Prostate gland (tissue), 2 donors: Measurements from ENCODE around the gene CREB3L2. TPM values are rescaled to one million over a fixed set of nuclear protein-coding genes. Genes with fewer than 3 reads are reported as not detected.

Source experiments
- DNase-seq: peaks from one replicate; pipeline ENCODE4 v3.0.0-alpha.2; 2019; ENCODE audit warnings: low spot score
- H3K27ac ChIP-seq, 2 donors: fragments of 200-600 bp; sonication (generic); 2 replicates each; pipeline ENCODE4 v1.5.1; 2017 to 2019
- H3K27me3 ChIP-seq: fragments of 200-600 bp; sonication (generic); replicated peaks from 2 replicates; pipeline ENCODE4 v1.5.1; 2019; ENCODE audit not compliant: insufficient read depth
- H3K36me3 ChIP-seq, 2 donors: fragments of 200-600 bp; sonication (generic); 1 replicate in 1 of 2; 2 replicates in 1 of 2; pipeline versions ENCODE4 v1.5.1 to v1.8.1; 2017 to 2019
- H3K4me1 ChIP-seq: fragments of 200-600 bp; sonication (generic); replicated peaks from 2 replicates; pipeline ENCODE4 v1.5.1; 2019
- H3K4me3 ChIP-seq, 2 donors: fragments of 200-600 bp; sonication (generic); 2 replicates each; pipeline ENCODE4 v1.5.1; 2017 to 2019
- H3K9me3 ChIP-seq: fragments of 200-600 bp; sonication (generic); 2 replicates; pipeline ENCODE4 v1.5.1; 2017
- CTCF ChIP-seq, 4 experiments: fragments of 200-600 bp in 2 of 4; fragments of 450-650 bp in 2 of 4; sonication (generic) in 2 of 4; IDR thresholded peaks; 1 replicate in 3 of 4; 2 replicates in 1 of 4; pipeline ENCODE4 v1.5.1; 2016 to 2019; ENCODE audit warnings: antibody characterized with exemption in 4 of 4, mild to moderate bottlenecking in 2 of 4, moderate library complexity in 2 of 4
- POLR2A ChIP-seq: fragments of 450-650 bp; IDR thresholded peaks from one replicate; pipeline ENCODE4 v1.6.1; 2016; ENCODE audit warnings: antibody characterized with exemption, mild to moderate bottlenecking
- POLR2AphosphoS5 ChIP-seq: sonication (generic); formaldehyde crosslinking; IDR thresholded peaks from one replicate; pipeline ENCODE4 v1.6.1; 2017; ENCODE audit warnings: antibody characterized with exemption
- WGBS: methylation state at CpG from one replicate; pipeline ENCODE4 v1.1.5; 2018; 5-methylcytosine and 5-hydroxymethylcytosine counted together
- intact Hi-C: fragments of 100-400 bp; cut with DNase I; formaldehyde crosslinking; loops from one replicate; pipeline ENCODE4 v1.14.2; 2022
- total RNA-seq, 2 donors: library from RNA; depleted of rRNA; stranded (reverse); fragments of >200 nt; gene quantifications; one replicate each; pipeline ENCODE4 v1.1.0, GENCODE V29; 2016

The CREB3L2 gene
- total RNA-seq, 2 donors from 2014 or later, result 34.1 to 42.0 TPM

GRCh38 chr7:137940218-137940617 lies 61.7 kb downstream of the CREB3L2 start:
- no peak overlapping the region for H3K27ac ChIP-seq
- peaks cover 11% of the 10 kb centered on the region for H3K4me1 ChIP-seq
- H3K36me3 ChIP-seq, result no peaks in the 10 kb centered on the region
- WGBS, result 78% methylated on average over 1 of the region's 1 CpG
- no peaks in the 10 kb centered on the region for H3K9me3 ChIP-seq
- intact Hi-C loops, result no loop called here
- no peak overlapping the region for H3K4me3 ChIP-seq
- no peaks in the 10 kb centered on the region for H3K27me3 ChIP-seq
- no peak for TF ChIP-seq POLR2A
- TF ChIP-seq CTCF (IDR thresholded peaks at IDR 0.05), result no peak
- no peak for DNase-seq

- no peak for TF ChIP-seq CTCF (IDR thresholded peaks at IDR 0.05)
- TF ChIP-seq POLR2A, result no peak
- no peak for TF ChIP-seq POLR2AphosphoS5
- H3K4me3 ChIP-seq, result no peak overlapping the region
- no peak for DNase-seq
- no peaks in the 10 kb centered on the region for H3K36me3 ChIP-seq
- H3K27me3 ChIP-seq, result no peaks in the 10 kb centered on the region
- peaks cover 6% of the 10 kb centered on the region for H3K4me1 ChIP-seq
- H3K9me3 ChIP-seq, result no peaks in the 10 kb centered on the region
- intact Hi-C loops, result no loop called here
- no peak overlapping the region for H3K27ac ChIP-seq
These were observed 64.7 kb downstream of the CREB3L2 start for GRCh38 chr7:137937202-137937560.

- no peak overlapping the region for H3K27ac ChIP-seq
- peaks cover 6% of the 10 kb centered on the region for H3K4me1 ChIP-seq
- intact Hi-C loops, result no loop called here
- no peak for TF ChIP-seq CTCF (IDR thresholded peaks at IDR 0.05)
- no peak for TF ChIP-seq POLR2AphosphoS5
- no peak for TF ChIP-seq POLR2A
- H3K9me3 ChIP-seq, result no peaks in the 10 kb centered on the region
- H3K36me3 ChIP-seq, result no peaks in the 10 kb centered on the region
- no peaks in the 10 kb centered on the region for H3K27me3 ChIP-seq
- no peak overlapping the region for H3K4me3 ChIP-seq
- no peak for DNase-seq
- 71% methylated on average over 9 of the region's 9 CpGs for WGBS
These were observed 65.2 kb downstream of the CREB3L2 start for GRCh38 chr7:137936509-137937201.

- Histone ChIP-seq H3K27ac (no peak overlapping the region), H3K4me3 (no peak overlapping the region), H3K27me3 (no peaks in the 10 kb centered on the region), H3K9me3 (no peaks in the 10 kb centered on the region), H3K36me3 (no peaks in the 10 kb centered on the region), H3K4me1 (peaks cover 6% of the 10 kb centered on the region)
- WGBS, result 85% methylated on average over 7 of the region's 7 CpGs
- intact Hi-C loops, result no loop called here
- no peak for DNase-seq
- TF ChIP-seq POLR2AphosphoS5 (no peak), POLR2A (no peak), CTCF (IDR thresholded peaks at IDR 0.05) (no peak)
These were observed 65.9 kb downstream of the CREB3L2 start for GRCh38 chr7:137935884-137936508.
